Hepatocyte (in vitro differentiated cells): ENCODE data around the gene MTARC1. TPM values are rescaled to one million over a fixed set of nuclear protein-coding genes. Genes with fewer than 3 reads are reported as not detected.

Experiments
- DNase-seq: peaks from one replicate; pipeline ENCODE4 v3.0.0-alpha.2; 2016; ENCODE audit warnings: low spot score
- H2AFZ ChIP-seq: fragments of 200-600 bp; sonication (generic); 2 replicates; pipeline ENCODE4 v1.6.0; 2016; ENCODE audit warnings: antibody characterized with exemption, mild to moderate bottlenecking
- H3K27ac ChIP-seq: fragments of 200-600 bp; sonication (generic); 2 replicates; pipeline ENCODE4 v1.5.1; 2016; ENCODE audit warnings: mild to moderate bottlenecking
- H3K27me3 ChIP-seq: fragments of 200-600 bp; sonication (generic); 2 replicates; pipeline ENCODE4 v1.6.1; 2016
- H3K36me3 ChIP-seq: fragments of 200-600 bp; sonication (generic); replicated peaks from 2 replicates; pipeline ENCODE4 v1.5.1; 2016; ENCODE audit warnings: low read depth; ENCODE audit not compliant: insufficient read depth
- H3K4me1 ChIP-seq: fragments of 200-600 bp; sonication (generic); 2 replicates; pipeline ENCODE4 v1.5.1; 2016; ENCODE audit warnings: mild to moderate bottlenecking, moderate library complexity; ENCODE audit not compliant: insufficient read depth
- H3K4me2 ChIP-seq: fragments of 200-600 bp; sonication (generic); 2 replicates; pipeline ENCODE4 v1.6.0; 2016
- H3K4me3 ChIP-seq: fragments of 200-600 bp; sonication (generic); 2 replicates; pipeline ENCODE4 v1.5.1; 2016; ENCODE audit warnings: mild to moderate bottlenecking
- H3K79me2 ChIP-seq: fragments of 200-600 bp; sonication (generic); 2 replicates; pipeline ENCODE4 v1.6.0; 2017; ENCODE audit warnings: mild to moderate bottlenecking
- H3K9me2 ChIP-seq: fragments of 200-600 bp; sonication (generic); replicated peaks from 2 replicates; pipeline ENCODE4 v1.6.0; 2017; ENCODE audit warnings: mild to moderate bottlenecking; ENCODE audit not compliant: insufficient read depth
- H3K9me3 ChIP-seq: fragments of 200-600 bp; sonication (generic); 2 replicates; pipeline ENCODE4 v1.5.1; 2016; ENCODE audit warnings: low read depth, mild to moderate bottlenecking
- H4K20me1 ChIP-seq: fragments of 200-600 bp; sonication (generic); 2 replicates; pipeline ENCODE4 v1.6.0; 2016; ENCODE audit warnings: mild to moderate bottlenecking; ENCODE audit not compliant: insufficient read depth, poor library complexity, severe bottlenecking
- EZH2 ChIP-seq: fragments of 200-600 bp; sonication (generic); IDR thresholded peaks from 2 replicates; pipeline ENCODE4 v1.6.1; 2016; ENCODE audit warnings: antibody characterized with exemption, mild to moderate bottlenecking, borderline replicate concordance
- EZH2phosphoT487 ChIP-seq: fragments of 200-600 bp; sonication (generic); IDR thresholded peaks from one replicate; pipeline ENCODE4 v1.6.1; 2018; ENCODE audit warnings: antibody characterized with exemption, mild to moderate bottlenecking, low read depth, moderate library complexity; ENCODE audit not compliant: unreplicated experiment, severe bottlenecking
- WGBS: methylation state at CpG from one replicate; pipeline ENCODE4 v1.1.6; 2016; ENCODE audit warnings: low lambda C conversion rate; ENCODE audit errors: missing lambda C conversion rate; 5-methylcytosine and 5-hydroxymethylcytosine counted together
- polyA plus RNA-seq: library from polyadenylated mRNA; unstranded; fragments of >200 nt; fragmentation: Nextera tagmentation; extraction: Ambion mirVana; gene quantifications from 2 replicates; pipeline ENCODE4 v1.2.1, GENCODE V29; 2016
- total RNA-seq: library from RNA; depleted of rRNA; stranded (reverse); fragments of >200 nt; gene quantifications from 2 replicates; pipeline ENCODE4 v1.2.3, GENCODE V29; 2014
- TF ChIP-seq, protein P1 (sequence below): fragments of 200-600 bp; sonication (generic); IDR thresholded peaks from 2 replicates; pipeline ENCODE4 v1.5.1; 2016; ENCODE audit warnings: antibody characterized with exemption, mild to moderate bottlenecking; ENCODE audit not compliant: poor library complexity

MTARC1 gene
- total and polyA plus RNA-seq, 2 experiments from 2014 or later, result 15.8 to 24.0 TPM

DNA sequence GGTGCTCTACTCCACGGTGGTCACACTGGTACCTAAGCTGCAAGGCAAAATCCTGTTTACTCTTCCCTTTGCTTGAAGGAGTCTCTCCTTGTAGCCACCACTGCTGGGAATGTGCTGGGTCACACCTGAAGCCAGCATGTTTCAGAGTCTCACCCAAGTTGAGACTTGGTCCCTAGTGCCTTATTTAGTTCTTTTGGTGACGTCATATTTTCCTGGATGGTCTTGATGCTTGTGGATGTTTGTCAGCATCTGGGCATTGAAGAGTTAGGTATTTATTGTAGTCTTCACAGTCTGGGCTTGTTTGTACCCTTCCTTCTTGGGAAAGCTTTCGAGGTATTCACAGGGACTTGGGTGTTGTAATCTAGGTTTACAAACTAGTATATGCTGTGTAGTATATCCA is 44.2 kb upstream of the MTARC1 start:
- Histone ChIP-seq H3K4me3 (no peak overlapping the region), H3K79me2 (no peaks in the 10 kb centered on the region), H3K36me3 (no peaks in the 10 kb centered on the region), H3K9me3 (no peaks in the 10 kb centered on the region), H2AFZ (no peak overlapping the region), H3K4me1 (peaks cover 3% of the 10 kb centered on the region), H3K9me2 (no peaks in the 10 kb centered on the region), H3K27me3 (no peaks in the 10 kb centered on the region), H3K27ac (no peak overlapping the region), H3K4me2 (no peak overlapping the region), H4K20me1 (no peaks in the 10 kb centered on the region)
- 93% methylated on average over 3 of the region's 3 CpGs for WGBS
- TF ChIP-seq EZH2phosphoT487 (no peak), EZH2 (no peak)
- TF ChIP-seq, protein P1, sequence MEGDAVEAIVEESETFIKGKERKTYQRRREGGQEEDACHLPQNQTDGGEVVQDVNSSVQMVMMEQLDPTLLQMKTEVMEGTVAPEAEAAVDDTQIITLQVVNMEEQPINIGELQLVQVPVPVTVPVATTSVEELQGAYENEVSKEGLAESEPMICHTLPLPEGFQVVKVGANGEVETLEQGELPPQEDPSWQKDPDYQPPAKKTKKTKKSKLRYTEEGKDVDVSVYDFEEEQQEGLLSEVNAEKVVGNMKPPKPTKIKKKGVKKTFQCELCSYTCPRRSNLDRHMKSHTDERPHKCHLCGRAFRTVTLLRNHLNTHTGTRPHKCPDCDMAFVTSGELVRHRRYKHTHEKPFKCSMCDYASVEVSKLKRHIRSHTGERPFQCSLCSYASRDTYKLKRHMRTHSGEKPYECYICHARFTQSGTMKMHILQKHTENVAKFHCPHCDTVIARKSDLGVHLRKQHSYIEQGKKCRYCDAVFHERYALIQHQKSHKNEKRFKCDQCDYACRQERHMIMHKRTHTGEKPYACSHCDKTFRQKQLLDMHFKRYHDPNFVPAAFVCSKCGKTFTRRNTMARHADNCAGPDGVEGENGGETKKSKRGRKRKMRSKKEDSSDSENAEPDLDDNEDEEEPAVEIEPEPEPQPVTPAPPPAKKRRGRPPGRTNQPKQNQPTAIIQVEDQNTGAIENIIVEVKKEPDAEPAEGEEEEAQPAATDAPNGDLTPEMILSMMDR, result no peak
- no peak for DNase-seq

DNA sequence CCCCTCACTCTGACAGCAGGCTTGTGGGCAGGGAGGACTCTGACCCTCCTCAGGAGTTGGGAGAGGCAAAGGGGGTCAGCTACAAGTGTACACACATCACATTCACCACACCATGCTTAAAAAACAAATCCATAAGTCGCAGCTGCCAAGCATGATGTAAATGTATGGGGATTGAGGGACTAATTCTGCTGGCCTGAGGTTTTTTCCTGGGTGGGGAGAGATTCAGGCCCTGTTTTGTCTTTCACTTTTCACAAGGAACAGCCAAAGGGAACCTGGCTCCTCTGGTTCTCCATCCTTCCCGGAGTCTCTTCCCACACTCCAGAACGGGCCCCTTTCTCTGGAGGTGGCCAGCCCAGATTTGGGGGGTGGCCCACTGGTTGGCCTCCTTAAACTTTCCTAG is 39.9 kb upstream of the MTARC1 start:
- Histone ChIP-seq H3K4me2 (no peak overlapping the region), H3K27ac (peak overlapping the region; percentile 93), H2AFZ (peak overlapping the region; percentile 88), H3K79me2 (peaks cover 27% of the 10 kb centered on the region), H3K27me3 (no peaks in the 10 kb centered on the region), H3K4me3 (no peak overlapping the region), H3K9me3 (no peaks in the 10 kb centered on the region), H4K20me1 (no peaks in the 10 kb centered on the region), H3K36me3 (no peaks in the 10 kb centered on the region), H3K9me2 (no peaks in the 10 kb centered on the region), H3K4me1 (peaks cover 18% of the 10 kb centered on the region)
- TF ChIP-seq, protein P1, result no peak
- no peak for TF ChIP-seq EZH2phosphoT487
- TF ChIP-seq EZH2, result no peak
- no peak for DNase-seq
- 95% methylated on average over 3 of the region's 3 CpGs for WGBS

DNA sequence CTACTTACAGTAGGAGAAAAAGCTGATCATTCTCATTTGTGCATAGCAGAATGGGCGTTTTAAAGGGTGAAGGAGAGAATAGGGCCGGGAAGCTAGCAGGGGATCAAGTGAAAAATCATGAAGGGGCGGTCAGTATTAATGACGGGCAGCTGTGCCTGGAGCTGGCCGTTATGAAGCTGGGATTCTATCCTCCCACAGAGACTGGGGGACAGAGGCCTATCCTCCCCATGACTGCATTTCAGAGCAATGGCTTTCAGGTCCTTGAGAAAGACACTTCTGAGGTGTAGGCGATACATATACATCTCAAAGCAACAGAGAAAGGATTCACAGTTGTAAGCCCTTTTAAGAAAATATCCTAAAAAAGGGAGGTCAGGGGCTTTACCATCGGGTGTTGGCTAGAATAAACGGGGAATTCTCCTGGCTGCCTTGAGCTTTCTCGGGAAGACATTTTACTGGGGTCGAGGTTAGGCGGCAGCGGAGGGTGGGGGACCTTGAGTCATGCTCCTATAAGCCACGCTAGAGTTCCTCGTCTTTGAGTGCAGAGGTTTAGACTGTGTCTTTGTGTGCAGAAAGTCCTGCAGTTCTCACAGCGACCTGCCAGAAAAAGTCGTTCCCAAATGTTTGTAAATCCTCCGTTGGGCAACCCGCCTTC is 39.1 kb upstream of the MTARC1 start:
- WGBS, result 22% methylated on average over 18 of the region's 18 CpGs
- H3K9me3 ChIP-seq, result no peaks in the 10 kb centered on the region

More for the DNA sequence above, 39.1 kb upstream of the MTARC1 start:
- no peak for DNase-seq
- peak overlapping the region; percentile 93 for H3K27ac ChIP-seq
- H3K4me3 ChIP-seq, result peak overlapping the region; percentile 91
- peak overlapping the region; percentile 79 for H3K4me2 ChIP-seq
- H4K20me1 ChIP-seq, result peaks cover 3% of the 10 kb centered on the region
- peaks cover 18% of the 10 kb centered on the region for H3K4me1 ChIP-seq
- H3K27me3 ChIP-seq, result no peaks in the 10 kb centered on the region
- no peaks in the 10 kb centered on the region for H3K36me3 ChIP-seq
- no peak for TF ChIP-seq EZH2phosphoT487
- no peak for TF ChIP-seq EZH2
- TF ChIP-seq, protein P1, result no peak
- H2AFZ ChIP-seq, result peak overlapping the region; percentile 88
- H3K79me2 ChIP-seq, result peaks cover 34% of the 10 kb centered on the region
- no peaks in the 10 kb centered on the region for H3K9me2 ChIP-seq
